Bronchial epithelial cell (primary cell): ENCODE results near the gene RER1. TPM values are rescaled to one million over a fixed set of nuclear protein-coding genes. Genes with fewer than 3 reads are reported as not detected.

Experiments
- DNase-seq: peaks from one replicate; pipeline ENCODE4 v3.0.0-alpha.2; 2010; ENCODE audit warnings: low read depth
- FAIRE-seq: peaks from 2 replicates; lab custom pipeline; 2011; peaks lifted over from hg19 to GRCh38; lab: Jason Lieb, UNC
- H3K27me3 ChIP-seq: 2 replicates; pipeline ENCODE4 v1.5.1; 2011; ENCODE audit warnings: low read length; ENCODE audit not compliant: control insufficient read depth, insufficient read depth
- H3K36me3 ChIP-seq: 2 replicates; pipeline ENCODE4 v1.5.1; 2011; ENCODE audit warnings: low read length; ENCODE audit not compliant: control insufficient read depth, insufficient read depth
- H3K4me3 ChIP-seq: 2 replicates; pipeline ENCODE4 v1.5.1; 2011; ENCODE audit warnings: mild to moderate bottlenecking, low read depth, low read length, control low read depth
- total RNA-seq: library from RNA; depleted of rRNA; stranded (reverse); fragments of >200 nt; gene quantifications from 2 replicates; pipeline ENCODE4 v1.2.1, GENCODE V29; 2014
- TF ChIP-seq, protein P1 (sequence below): IDR thresholded peaks from 2 replicates; pipeline ENCODE4 v1.5.1; 2011; ENCODE audit warnings: mild to moderate bottlenecking, moderate library complexity, low read length, control low read depth, inconsistent platforms; ENCODE audit not compliant: insufficient read depth, severe bottlenecking

The RER1 gene
- total RNA-seq, 1 donor from 2014 or later = 94.8 TPM

DNA sequence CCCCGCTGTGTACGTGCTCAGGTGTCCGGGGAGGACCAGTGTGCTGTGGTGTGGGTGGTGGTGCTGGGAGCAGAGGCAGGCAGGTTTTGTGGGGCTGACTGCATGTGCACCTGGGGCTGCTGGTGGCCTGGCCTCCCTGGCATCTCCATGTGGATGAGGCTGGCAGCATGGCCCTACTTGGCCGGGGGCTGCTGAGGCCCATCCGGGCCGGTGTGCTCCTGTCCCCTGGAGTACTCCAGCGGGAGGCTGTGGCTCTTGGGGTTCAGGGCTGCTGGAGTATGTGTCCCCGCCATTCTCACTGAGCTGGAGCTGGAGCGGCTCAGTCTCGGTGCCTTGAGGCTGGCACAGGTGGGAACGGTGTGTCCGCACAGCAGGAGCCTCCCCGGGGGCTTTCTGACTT lies 41.6 kb downstream of the RER1 start:
- H3K4me3 ChIP-seq = no peak overlapping the region
- DNase-seq (no peak), FAIRE-seq (no peak)
- peaks cover 50% of the 10 kb centered on the region for H3K36me3 ChIP-seq
- no peaks in the 10 kb centered on the region for H3K27me3 ChIP-seq
- TF ChIP-seq, protein P1, sequence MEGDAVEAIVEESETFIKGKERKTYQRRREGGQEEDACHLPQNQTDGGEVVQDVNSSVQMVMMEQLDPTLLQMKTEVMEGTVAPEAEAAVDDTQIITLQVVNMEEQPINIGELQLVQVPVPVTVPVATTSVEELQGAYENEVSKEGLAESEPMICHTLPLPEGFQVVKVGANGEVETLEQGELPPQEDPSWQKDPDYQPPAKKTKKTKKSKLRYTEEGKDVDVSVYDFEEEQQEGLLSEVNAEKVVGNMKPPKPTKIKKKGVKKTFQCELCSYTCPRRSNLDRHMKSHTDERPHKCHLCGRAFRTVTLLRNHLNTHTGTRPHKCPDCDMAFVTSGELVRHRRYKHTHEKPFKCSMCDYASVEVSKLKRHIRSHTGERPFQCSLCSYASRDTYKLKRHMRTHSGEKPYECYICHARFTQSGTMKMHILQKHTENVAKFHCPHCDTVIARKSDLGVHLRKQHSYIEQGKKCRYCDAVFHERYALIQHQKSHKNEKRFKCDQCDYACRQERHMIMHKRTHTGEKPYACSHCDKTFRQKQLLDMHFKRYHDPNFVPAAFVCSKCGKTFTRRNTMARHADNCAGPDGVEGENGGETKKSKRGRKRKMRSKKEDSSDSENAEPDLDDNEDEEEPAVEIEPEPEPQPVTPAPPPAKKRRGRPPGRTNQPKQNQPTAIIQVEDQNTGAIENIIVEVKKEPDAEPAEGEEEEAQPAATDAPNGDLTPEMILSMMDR = no peak

DNA sequence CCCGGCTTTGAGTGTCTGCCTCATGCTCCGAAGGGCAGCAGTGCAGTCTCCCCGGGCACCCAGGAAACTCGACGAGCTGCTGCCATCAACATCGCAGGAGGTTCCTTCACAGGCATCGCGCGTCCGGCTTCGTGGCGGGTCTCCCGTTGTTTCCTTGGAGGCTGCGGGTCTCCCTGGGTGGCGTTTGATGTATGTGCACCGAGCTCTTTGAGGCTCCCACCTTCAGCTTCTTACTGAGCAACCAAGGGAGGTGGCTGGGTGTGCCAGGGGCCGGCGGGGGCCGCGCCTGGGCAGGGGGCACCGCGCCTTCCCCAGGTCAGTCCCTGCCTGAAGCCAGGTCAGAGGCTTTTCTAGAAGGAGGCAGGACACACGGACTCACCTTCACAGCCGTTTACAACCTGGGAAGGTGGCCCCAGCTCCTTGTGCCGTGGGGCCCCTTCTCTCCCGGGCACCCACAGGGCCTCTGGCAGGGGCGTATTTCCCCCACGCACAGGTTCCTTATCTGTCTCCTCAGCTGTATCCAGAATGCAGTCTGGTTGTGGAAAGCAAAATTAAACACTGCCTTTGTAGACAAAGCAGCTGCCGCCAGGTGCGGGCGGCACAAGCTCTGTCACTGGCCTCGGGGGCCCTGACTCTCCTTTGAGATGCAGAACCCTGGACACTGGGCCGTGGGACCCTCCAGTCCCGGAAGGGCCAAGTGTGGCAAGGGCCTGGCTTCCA lies 42.5 kb downstream of the RER1 start:
- no peak overlapping the region for H3K4me3 ChIP-seq
- DNase-seq (no peak), FAIRE-seq (no peak)
- peaks cover 59% of the 10 kb centered on the region for H3K36me3 ChIP-seq
- H3K27me3 ChIP-seq = no peaks in the 10 kb centered on the region
- TF ChIP-seq, protein P1 = no peak

GRCh38 chr1:2435091-2435490 lies 43.5 kb downstream of the RER1 start:
- H3K36me3 ChIP-seq = peaks cover 60% of the 10 kb centered on the region
- H3K4me3 ChIP-seq = no peak overlapping the region
- TF ChIP-seq, protein P1 = no peak
- no peaks in the 10 kb centered on the region for H3K27me3 ChIP-seq
- FAIRE-seq (no peak), DNase-seq (no peak)

DNA sequence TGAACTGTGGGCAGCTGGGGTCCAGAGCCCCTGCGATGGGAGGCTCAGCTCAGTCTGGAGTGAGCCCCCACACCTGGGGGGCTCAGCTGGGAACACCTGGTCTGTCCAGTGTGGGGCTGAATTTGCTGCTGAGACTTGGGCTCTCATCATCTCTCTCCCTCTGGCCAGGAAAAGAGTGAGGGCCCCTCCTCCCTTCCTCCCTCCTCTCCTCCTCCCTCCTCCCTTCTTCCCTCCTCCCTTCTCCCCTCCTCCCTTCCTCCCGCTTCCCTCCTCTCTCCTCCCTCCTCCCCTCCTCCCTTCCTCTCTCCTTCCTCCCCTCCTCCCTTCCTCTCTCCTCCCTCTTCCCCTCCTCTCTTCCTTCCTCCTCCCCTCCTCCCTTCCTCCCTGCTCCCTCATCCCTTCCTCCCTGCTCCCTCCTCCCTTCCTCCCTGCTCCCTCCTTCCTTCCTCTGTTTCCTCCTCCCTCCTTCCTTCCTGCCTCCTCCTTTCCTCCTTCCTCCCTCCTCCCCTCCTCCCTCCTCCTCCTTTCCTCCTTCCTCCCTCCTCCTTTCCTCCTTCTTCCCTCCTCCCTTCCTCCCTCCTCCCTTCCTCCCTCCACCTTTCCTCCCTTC lies 44.2 kb downstream of the RER1 start:
- Histone ChIP-seq H3K27me3 (no peaks in the 10 kb centered on the region), H3K4me3 (no peak overlapping the region), H3K36me3 (peaks cover 56% of the 10 kb centered on the region)
- DNase-seq (no peak), FAIRE-seq (no peak)
- TF ChIP-seq, protein P1 = no peak

DNA sequence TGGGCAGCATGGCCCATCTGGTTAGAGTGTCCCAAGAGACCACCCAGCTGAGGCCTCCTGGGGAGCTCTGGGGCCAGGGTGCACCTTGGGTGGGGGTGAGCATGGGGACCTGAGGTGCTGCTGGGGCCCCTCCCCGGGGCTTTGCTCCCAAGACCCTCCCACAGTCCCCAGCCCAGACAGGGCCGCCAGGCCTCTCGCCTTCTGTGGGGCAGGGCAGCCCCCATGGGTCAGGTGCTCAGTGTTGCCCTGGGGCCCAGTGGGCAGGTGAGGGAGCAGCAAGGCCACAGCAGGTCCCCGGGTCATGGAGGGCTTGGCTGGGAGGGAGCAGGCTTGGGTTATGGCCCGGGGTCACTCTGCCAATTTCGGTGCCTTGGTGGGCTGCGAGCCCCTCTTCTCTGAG lies 45.2 kb downstream of the RER1 start:
- H3K27me3 ChIP-seq = no peaks in the 10 kb centered on the region
- H3K36me3 ChIP-seq = peaks cover 50% of the 10 kb centered on the region

More for the DNA sequence above, 45.2 kb downstream of the RER1 start:
- TF ChIP-seq, protein P1 = no peak
- DNase-seq = no peak
- H3K4me3 ChIP-seq = no peak overlapping the region
- no peak for FAIRE-seq
